ENCODE data around the gene TPX2.
"Not testable (repeated sequence)": the region's sequence is repeated elsewhere in the genome, so short reads cannot be mapped to it uniquely, and the experiment has no call there.

Gene TPX2

GRCh38 chr20:31720486-31721407 lies 18.3 kb upstream of the TPX2 start:
- DNase-seq (ENCODE audit: low spot score), result no peak

- DNase-seq (ENCODE audit: low spot score), result no peak
These were observed 17.5 kb upstream of the TPX2 start for GRCh38 chr20:31721408-31722256.

- peak; percentile 84 for DNase-seq (ENCODE audit: low spot score)
These were observed 16.6 kb upstream of the TPX2 start, which contains the start of gene BCL2L1 for GRCh38 chr20:31722257-31723068. BCL2L1 (minus strand) TSS chr20:31722868; CDS start chr20:31722218, 650 bp downstream.

GRCh38 chr20:31723069-31723318 lies 16.1 kb upstream of the TPX2 start:
- DNase-seq (ENCODE audit: low spot score), result no peak

GRCh38 chr20:31723319-31724078 lies 15.6 kb upstream of the TPX2 start:
- DNase-seq (ENCODE audit: low spot score), result peak; percentile 99

GRCh38 chr20:31731321-31731717 lies 7.8 kb upstream of the TPX2 start:
- DNase-seq (ENCODE audit: low spot score), result no peak

- DNase-seq (ENCODE audit: low spot score), result no peak
These were observed 474 bp downstream of the TPX2 start for GRCh38 chr20:31739550-31739977.

GRCh38 chr20:31740208-31740607 lies 1.1 kb downstream of the TPX2 start:
- DNase-seq (ENCODE audit: low spot score), result no peak

GRCh38 chr20:31740656-31741323 lies 1.7 kb downstream of the TPX2 start:
- no peak for DNase-seq (ENCODE audit: low spot score)

- no peak for DNase-seq (ENCODE audit: low spot score)
These were observed 7.2 kb downstream of the TPX2 start for GRCh38 chr20:31746068-31746878.

- not testable (repeated sequence) for DNase-seq (ENCODE audit: low spot score)
These were observed 7.9 kb downstream of the TPX2 start for GRCh38 chr20:31747028-31747427.

- no peak for DNase-seq (ENCODE audit: low spot score)
These were observed 8.6 kb downstream of the TPX2 start for GRCh38 chr20:31747640-31748039.

- DNase-seq (ENCODE audit: low spot score), result no peak
These were observed 10.1 kb downstream of the TPX2 start for GRCh38 chr20:31749223-31749622.

GRCh38 chr20:31751126-31751525 lies 12.0 kb downstream of the TPX2 start:
- DNase-seq (ENCODE audit: low spot score), result no peak

- no peak for DNase-seq (ENCODE audit: low spot score)
These were observed 18.2 kb downstream of the TPX2 start for GRCh38 chr20:31757254-31757653.

GRCh38 chr20:31758521-31758920 lies 19.4 kb downstream of the TPX2 start:
- DNase-seq (ENCODE audit: low spot score), result no peak

- DNase-seq (ENCODE audit: low spot score), result no peak
These were observed 19.9 kb downstream of the TPX2 start for GRCh38 chr20:31758991-31759390.

- no peak for DNase-seq (ENCODE audit: low spot score)
These were observed 20.9 kb downstream of the TPX2 start for GRCh38 chr20:31759836-31760518.

GRCh38 chr20:31760519-31761240 lies 21.6 kb downstream of the TPX2 start:
- DNase-seq (ENCODE audit: low spot score), result no peak

Data from HuH-7 (cell line).